ENCODE results near the gene HNRNPD.
A peak's percentile ranks its signal among the peaks of the same experiment; 100 is the strongest.
"Not testable (repeated sequence)": the region's sequence is repeated elsewhere in the genome, so short reads cannot be mapped to it uniquely, and the experiment has no call there.

HNRNPD gene

GRCh38 chr4:82372517-82373485, 990 bp downstream of the HNRNPD start:
- peak in 1 of 2 experiments; percentile 29 for DNase-seq (ENCODE audit: low read depth in 2 of 2)

- no peak for DNase-seq (ENCODE audit: low read depth in 2 of 2)
Observed at GRCh38 chr4:82371497-82371896, 2.3 kb downstream of the HNRNPD start.

GRCh38 chr4:82367438-82368097, 6.2 kb downstream of the HNRNPD start:
- no peak for DNase-seq (ENCODE audit: low read depth in 2 of 2)

GRCh38 chr4:82366431-82366830, 7.4 kb downstream of the HNRNPD start:
- not testable (repeated sequence) for DNase-seq (ENCODE audit: low read depth in 2 of 2)

GRCh38 chr4:82363896-82364487, 9.8 kb downstream of the HNRNPD start:
- no peak for DNase-seq (ENCODE audit: low read depth in 2 of 2)

- DNase-seq (ENCODE audit: low read depth in 2 of 2) = no peak
Observed at GRCh38 chr4:82362565-82362964, 11.2 kb downstream of the HNRNPD start.

- no peak for DNase-seq (ENCODE audit: low read depth in 2 of 2)
Observed at GRCh38 chr4:82360298-82361177, 13.3 kb downstream of the HNRNPD start.

- no peak for DNase-seq (ENCODE audit: low read depth in 2 of 2)
Observed at GRCh38 chr4:82358847-82359246, 14.9 kb downstream of the HNRNPD start.

- DNase-seq (ENCODE audit: low read depth in 2 of 2) = no peak
Observed at GRCh38 chr4:82357640-82358039, 16.2 kb downstream of the HNRNPD start.

- DNase-seq (ENCODE audit: low read depth in 2 of 2) = no peak
Observed at GRCh38 chr4:82354788-82355187, 19.0 kb downstream of the HNRNPD start.

- no peak for DNase-seq (ENCODE audit: low read depth in 2 of 2)
Observed at GRCh38 chr4:82352825-82353366, 20.9 kb downstream of the HNRNPD start.

GRCh38 chr4:82352118-82352824, 21.5 kb downstream of the HNRNPD start:
- no peak for DNase-seq (ENCODE audit: low read depth in 2 of 2)

- no peak for DNase-seq (ENCODE audit: low read depth in 2 of 2)
Observed at GRCh38 chr4:82346126-82346525, 27.7 kb downstream of the HNRNPD start.

GRCh38 chr4:82335043-82335442, 38.7 kb downstream of the HNRNPD start:
- DNase-seq (ENCODE audit: low read depth in 2 of 2) = no peak

- DNase-seq (ENCODE audit: low read depth in 2 of 2) = not testable (repeated sequence)
Observed at GRCh38 chr4:82333641-82334040, 40.1 kb downstream of the HNRNPD start.

- no peak for DNase-seq (ENCODE audit: low read depth in 2 of 2)
Observed at GRCh38 chr4:82331814-82332213, 42.0 kb downstream of the HNRNPD start.

GRCh38 chr4:82320351-82320750, 53.4 kb downstream of the HNRNPD start:
- DNase-seq (ENCODE audit: low read depth in 2 of 2) = no peak

GRCh38 chr4:82303063-82303462, 70.7 kb downstream of the HNRNPD start:
- not testable (repeated sequence) for DNase-seq (ENCODE audit: low read depth in 2 of 2)

Data from fibroblast of skin of left quadriceps (primary cell).